B cell (primary cell): ENCODE data around the gene RAPGEF5. TPM values are rescaled to one million over a fixed set of nuclear protein-coding genes. Genes with fewer than 3 reads are reported as not detected.

Experiments used
- ATAC-seq: fragments of 200-7000 bp; cut with Tn5 transposase; one replicate; pipeline ENCODE4 v1.10.0; 2021; ENCODE audit warnings: low read depth, mild to moderate bottlenecking, moderate number of reproducible peaks, moderate library complexity
- CTCF ChIA-PET: fragments of 350-600 bp; sonication (Branson Sonifier 250); formaldehyde crosslinking; loops from one replicate; lab custom pipeline; 2021; ENCODE audit warnings: antibody characterized with exemption, inconsistent platforms; lab: Charles Lee
- POLR2A ChIA-PET: fragments of 350-600 bp; sonication (Branson Sonifier 250); formaldehyde crosslinking; loops from one replicate; lab custom pipeline; 2021; ENCODE audit warnings: antibody characterized with exemption; lab: Charles Lee
- DNase-seq: peaks from one replicate; pipeline ENCODE4 v3.0.0; 2013
- H2AFZ ChIP-seq: 2 replicates; pipeline ENCODE4 v1.6.1; 2012; ENCODE audit warnings: mild to moderate bottlenecking, low read depth, low read length; ENCODE audit not compliant: insufficient read depth, poor library complexity, severe bottlenecking
- H3K27ac ChIP-seq, 2 donors: 1 replicate in 1 of 2; 2 replicates in 1 of 2; pipeline ENCODE4 v1.5.1; 2012 to 2013; ENCODE audit warnings: low read length in 2 of 2, mild to moderate bottlenecking in 2 of 2, moderate library complexity in 1 of 2
- H3K27me3 ChIP-seq, 4 experiments: fragments of 200-600 bp in 1 of 4; sonication (generic) in 1 of 4; replicated peaks in 1 of 4; 1 replicate in 2 of 4; 2 replicates in 2 of 4; pipeline versions ENCODE4 v1.6.1 to v1.7.0; 2013 to 2016; ENCODE audit warnings: low read length in 3 of 4, mild to moderate bottlenecking in 2 of 4, mixed read lengths in 1 of 4, moderate library complexity in 1 of 4; ENCODE audit not compliant: insufficient read depth in 4 of 4, control insufficient read depth in 3 of 4; ENCODE audit errors: control extremely low read depth in 1 of 4
- H3K36me3 ChIP-seq, 2 experiments: replicated peaks in 1 of 2; 1 replicate in 1 of 2; 2 replicates in 1 of 2; pipeline versions ENCODE4 v1.6.1 to v1.7.1; 2013; ENCODE audit warnings: low read length in 1 of 2; ENCODE audit not compliant: insufficient read depth in 2 of 2, control insufficient read depth in 1 of 2; ENCODE audit errors: control extremely low read depth in 1 of 2, extremely low read depth in 1 of 2
- H3K4me1 ChIP-seq, 2 donors: fragments of 200-600 bp in 1 of 2; sonication (generic) in 1 of 2; 1 replicate in 1 of 2; 2 replicates in 1 of 2; pipeline versions ENCODE4 v1.5.1 to v1.6.1; 2013 to 2017; ENCODE audit warnings: low read length in 2 of 2; ENCODE audit not compliant: control insufficient read depth in 2 of 2, insufficient read depth in 2 of 2
- H3K4me2 ChIP-seq: replicated peaks from 2 replicates; pipeline ENCODE3; 2012; ENCODE audit warnings: mild to moderate bottlenecking, low read depth, low read length; ENCODE audit not compliant: poor library complexity, severe bottlenecking
- H3K4me3 ChIP-seq, 5 experiments: fragments of 200-600 bp in 1 of 5; sonication (generic) in 1 of 5; 1 replicate in 3 of 5; 2 replicates in 2 of 5; pipeline versions ENCODE4 v1.5.1 to v1.7.0; 2011 to 2016; ENCODE audit warnings: low read length in 4 of 5, mild to moderate bottlenecking in 4 of 5, low read depth in 2 of 5, control low read depth in 1 of 5, moderate library complexity in 1 of 5; ENCODE audit not compliant: insufficient read depth in 1 of 5; ENCODE audit errors: control extremely low read depth in 1 of 5, extremely low read depth in 1 of 5
- H3K79me2 ChIP-seq: fragments of 200-600 bp; sonication (generic); one replicate; pipeline ENCODE4 v1.6.0; 2016; ENCODE audit warnings: low read length; ENCODE audit not compliant: control insufficient read depth, insufficient read depth
- H3K9ac ChIP-seq: fragments of 200-600 bp; sonication (generic); 2 replicates; pipeline ENCODE4 v1.6.1; 2017; ENCODE audit warnings: mild to moderate bottlenecking, low read length, moderate library complexity
- H3K9me3 ChIP-seq, 3 donors: one replicate each; pipeline versions ENCODE4 v1.6.1 to v1.7.1; 2013; ENCODE audit warnings: low read length in 2 of 3; ENCODE audit not compliant: control insufficient read depth in 2 of 3, insufficient read depth in 1 of 3; ENCODE audit errors: control extremely low read depth in 1 of 3
- H4K20me1 ChIP-seq: 2 replicates; pipeline ENCODE4 v1.6.0; 2012; ENCODE audit warnings: mild to moderate bottlenecking, low read length; ENCODE audit not compliant: insufficient read depth, control insufficient read depth, poor library complexity, severe bottlenecking
- H3K27ac Mint-ChIP-seq: one replicate; pipeline ENCODE4 v1.8.0; 2021; ENCODE audit warnings: mixed read lengths
- H3K27me3 Mint-ChIP-seq: one replicate; pipeline ENCODE4 v1.8.0; 2021; ENCODE audit warnings: mixed read lengths
- H3K4me1 Mint-ChIP-seq: one replicate; pipeline ENCODE4 v1.8.0; 2021; ENCODE audit warnings: mixed read lengths
- H3K4me3 Mint-ChIP-seq: one replicate; pipeline ENCODE4 v1.8.0; 2021; ENCODE audit warnings: mixed read lengths
- H3K9me3 Mint-ChIP-seq: one replicate; pipeline ENCODE4 v1.8.0; 2022; ENCODE audit warnings: mixed read lengths; ENCODE audit not compliant: insufficient read depth
- CTCF ChIP-seq: fragments of 200-600 bp; IDR thresholded peaks from one replicate; pipeline ENCODE4 v1.8.0; 2022; ENCODE audit warnings: antibody characterized with exemption, mild to moderate bottlenecking
- EZH2 ChIP-seq: IDR thresholded peaks from 2 replicates; pipeline ENCODE4 v1.6.1; 2012; ENCODE audit warnings: borderline replicate concordance, low read depth, mild to moderate bottlenecking, moderate library complexity, low read length; ENCODE audit not compliant: insufficient read depth, poor library complexity, severe bottlenecking
- WGBS: methylation state at CpG from one replicate; pipeline ENCODE4 v1.1.5; 2013; ENCODE audit warnings: missing lambda C conversion rate; ENCODE audit not compliant: insufficient coverage; 5-methylcytosine and 5-hydroxymethylcytosine counted together
- intact Hi-C: fragments of 100-400 bp; cut with micrococcal nuclease; formaldehyde crosslinking; loops from one replicate; pipeline ENCODE4 v1.10.0; 2022
- polyA plus RNA-seq: library from polyadenylated mRNA; depleted of rRNA; stranded (reverse); fragments of >200 nt; gene quantifications from 2 replicates; pipeline ENCODE4 v1.2.3, GENCODE V29; 2012
- total RNA-seq, 2 donors: library from RNA; stranded (reverse); fragments of 120-200 nt in 1 of 2; gene quantifications; 1 replicate in 1 of 2; 2 replicates in 1 of 2; pipeline versions ENCODE4 v1.2.3 to v1.2.4, GENCODE V29; 2013 to 2022

RAPGEF5 gene
- total and polyA plus RNA-seq, 2 donors (not counting 1 experiment from before 2014, with no cell fraction given), result 1.5 to 37.6 TPM

- Mint-ChIP-seq H3K9me3 (no peaks in the 10 kb centered on the region), H3K27ac (no peak overlapping the region), H3K27me3 (no peaks in the 10 kb centered on the region), H3K4me3 (no peak overlapping the region), H3K4me1 (peaks cover 9% of the 10 kb centered on the region)
- Histone ChIP-seq H2AFZ (no peak overlapping the region), H3K79me2 (no peaks in the 10 kb centered on the region), H3K4me2 (no peak overlapping the region), H3K27ac (no peak overlapping the region), H3K9me3 (no peaks in the 10 kb centered on the region), H3K4me3 (no peak overlapping the region), H3K4me1 (no peaks in the 10 kb centered on the region), H3K36me3 (peaks cover 3 to 8% of the 10 kb centered on the region in 2 experiments), H3K27me3 (no peaks in the 10 kb centered on the region), H3K9ac (no peak overlapping the region), H4K20me1 (no peaks in the 10 kb centered on the region)
- POLR2A ChIA-PET, result no interaction called here
- TF ChIP-seq EZH2 (no peak), CTCF (no peak)
- CTCF ChIA-PET, result interaction anchor here (0.6 kb wide), 1 partner anchor 741 kb away, joined by 3 read pairs; no protein-coding TSS in a partner anchor
- no peak for DNase-seq
- intact Hi-C loops, result no loop called here
- no CpG with 5 or more reads among the region's 1 CpG for WGBS
- ATAC-seq, result no peak
Observed at GRCh38 chr7:22302951-22303423, 54.0 kb downstream of the RAPGEF5 start.

- intact Hi-C loops, result no loop called here
- H3K27ac ChIP-seq, result no peak overlapping the region
- Mint-ChIP-seq H3K4me1 (peaks cover 9% of the 10 kb centered on the region), H3K27ac (no peak overlapping the region), H3K9me3 (no peaks in the 10 kb centered on the region), H3K4me3 (no peak overlapping the region), H3K27me3 (no peaks in the 10 kb centered on the region)
- no peaks in the 10 kb centered on the region for H3K4me1 ChIP-seq
- WGBS, result 100% methylated on average over 1 of the region's 2 CpGs
- CTCF ChIA-PET, result no interaction called here
- no peak for DNase-seq
- H4K20me1 ChIP-seq, result no peaks in the 10 kb centered on the region
- no peaks in the 10 kb centered on the region for H3K27me3 ChIP-seq
- H3K9me3 ChIP-seq, result no peaks in the 10 kb centered on the region
- no peak for TF ChIP-seq EZH2
- no peak for TF ChIP-seq CTCF
- H2AFZ ChIP-seq, result no peak overlapping the region
- no peak overlapping the region for H3K4me3 ChIP-seq
- H3K79me2 ChIP-seq, result no peaks in the 10 kb centered on the region
- H3K36me3 ChIP-seq, result peaks cover 0 to 4% of the 10 kb centered on the region in 2 experiments
- POLR2A ChIA-PET, result no interaction called here
- no peak for ATAC-seq
- H3K4me2 ChIP-seq, result no peak overlapping the region
- no peak overlapping the region for H3K9ac ChIP-seq
Observed at GRCh38 chr7:22302193-22302592, 54.8 kb downstream of the RAPGEF5 start.
